ENCODE results near the gene GABRD.

- TF ChIP-seq CTCF (conservative IDR thresholded peaks at IDR 0.05; ENCODE audit: low read depth in 2 of 2) (no peak), POLR2AphosphoS5 (IDR thresholded peaks at IDR 0.05; ENCODE audit: low read depth) (no peak)
Observed at GRCh38 chr1:2076826-2077225, 57.7 kb downstream of the GABRD start.
